GM20000 (cell line): ENCODE data around the gene BAIAP2.

Source experiments
- DNase-seq: peaks from one replicate; pipeline ENCODE4 v3.0.0; 2012; ENCODE audit warnings: low spot score
- CTCF ChIP-seq: IDR thresholded peaks from 2 replicates; pipeline ENCODE4 v1.5.1; 2012; ENCODE audit warnings: mild to moderate bottlenecking, control low read depth; ENCODE audit errors: extremely low read depth, missing control alignments

The BAIAP2 gene

GRCh38 chr17:81132770-81133723 is 98.1 kb downstream of the BAIAP2 start:
- DNase-seq: no peak
- no peak for TF ChIP-seq CTCF

GRCh38 chr17:81134064-81134781 is 99.3 kb downstream of the BAIAP2 start:
- no peak for DNase-seq
- TF ChIP-seq CTCF: no peak

- TF ChIP-seq CTCF: no peak
- DNase-seq: no peak
Observed at GRCh38 chr17:81135505-81136278, 100.7 kb downstream of the BAIAP2 start.

- no peak for DNase-seq
- TF ChIP-seq CTCF: no peak
Observed at GRCh38 chr17:81136366-81136765, 101.4 kb downstream of the BAIAP2 start.

- no peak for TF ChIP-seq CTCF
- no peak for DNase-seq
Observed at GRCh38 chr17:81137248-81137647, 102.3 kb downstream of the BAIAP2 start.

- DNase-seq: no peak
- no peak for TF ChIP-seq CTCF
Observed at GRCh38 chr17:81138083-81138482, 103.1 kb downstream of the BAIAP2 start.
